ENCODE data around the gene FBP2. TPM values are rescaled to one million over a fixed set of nuclear protein-coding genes. Genes with fewer than 3 reads are reported as not detected.
A peak's percentile ranks its signal among the peaks of the same experiment; 100 is the strongest.

The FBP2 gene
- total and polyA plus RNA-seq, 2 donors (not counting 1 experiment from before 2014, with no cell fraction given): not detected

DNA sequence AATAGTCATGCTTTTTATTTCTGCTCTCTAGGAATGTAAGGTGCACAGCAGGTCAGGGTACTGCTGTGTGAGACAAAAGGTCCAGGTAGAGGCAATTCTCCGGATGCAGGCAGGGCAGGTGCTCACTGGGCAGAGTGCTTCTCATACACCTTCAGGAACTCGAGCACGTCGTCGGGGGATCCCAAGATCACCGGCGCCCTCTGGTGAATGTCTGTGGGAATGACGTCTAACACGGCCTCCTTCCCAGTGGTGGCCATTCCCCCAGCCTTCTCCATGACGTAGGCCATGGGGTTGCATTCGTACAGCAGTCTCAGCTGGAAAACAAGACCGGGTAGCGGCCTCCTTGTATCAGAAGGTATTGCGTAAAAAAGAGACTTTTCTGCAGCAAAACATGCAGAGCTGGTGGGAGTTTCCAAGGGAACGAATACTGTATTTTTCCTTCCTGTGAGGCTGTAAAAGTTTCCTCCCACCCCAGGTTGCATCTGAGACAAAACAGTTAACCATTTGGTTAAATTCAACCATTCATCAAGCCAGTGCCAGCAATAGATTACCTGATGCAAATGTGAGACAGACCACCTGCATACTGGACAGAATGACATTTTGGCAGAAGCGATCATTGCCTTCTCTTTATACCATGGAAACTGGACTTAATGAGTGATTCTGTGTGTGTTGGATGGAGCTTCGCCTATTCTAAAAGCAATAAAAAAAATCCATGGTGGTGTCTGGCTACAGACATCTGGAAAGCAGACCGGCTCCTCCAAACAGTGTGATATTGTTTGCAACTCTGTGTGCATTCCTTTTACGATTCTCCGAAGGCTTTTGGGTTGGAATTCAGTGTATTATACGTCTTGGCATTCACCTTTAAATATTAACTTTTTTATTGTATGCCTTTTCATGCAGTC, 9.9 kb upstream of the FBP2 start:
- CTCF ChIA-PET: interaction anchor here (0.5 to 1.3 kb wide), 3 partner anchors 17 to 525 kb away, joined by 3 read pairs; no protein-coding TSS in a partner anchor
- Histone ChIP-seq H3K27me3 (replicated peaks in 1 of 4; ENCODE audit: control extremely low read depth in 1 of 4, control insufficient read depth in 3 of 4, insufficient read depth in 4 of 4, low read length in 3 of 4) (no peaks in the 10 kb centered on the region), H3K9ac (ENCODE audit: low read length) (no peak overlapping the region), H3K9me3 (ENCODE audit: control extremely low read depth in 1 of 3, control insufficient read depth in 2 of 3, insufficient read depth in 1 of 3, low read length in 2 of 3) (no peaks in the 10 kb centered on the region), H4K20me1 (ENCODE audit: control insufficient read depth, insufficient read depth, low read length, poor library complexity, severe bottlenecking) (no peaks in the 10 kb centered on the region), H3K27ac (ENCODE audit: low read length in 2 of 2) (no peak overlapping the region), H3K36me3 (replicated peaks in 1 of 2; ENCODE audit: control extremely low read depth in 1 of 2, control insufficient read depth in 1 of 2, extremely low read depth in 1 of 2, insufficient read depth in 2 of 2, low read length in 1 of 2) (no peaks in the 10 kb centered on the region), H2AFZ (ENCODE audit: insufficient read depth, low read depth, low read length, poor library complexity, severe bottlenecking) (no peak overlapping the region), H3K4me2 (replicated peaks; ENCODE audit: low read depth, low read length, poor library complexity, severe bottlenecking) (no peak overlapping the region), H3K4me3 (ENCODE audit: control extremely low read depth in 1 of 5, extremely low read depth in 1 of 5, insufficient read depth in 1 of 5, low read depth in 2 of 5, low read length in 4 of 5) (no peak overlapping the region), H3K4me1 (ENCODE audit: control insufficient read depth in 2 of 2, insufficient read depth in 2 of 2, low read length in 2 of 2) (peaks cover 0 to 4% of the 10 kb centered on the region in 2 donors), H3K79me2 (ENCODE audit: control insufficient read depth, insufficient read depth, low read length) (no peaks in the 10 kb centered on the region)
- ATAC-seq (ENCODE audit: low read depth) (peak; percentile 72), DNase-seq (peak; percentile 67)
- Mint-ChIP-seq H3K4me1 (peaks cover 5% of the 10 kb centered on the region), H3K9me3 (ENCODE audit: insufficient read depth) (no peaks in the 10 kb centered on the region), H3K27me3 (peaks cover 33% of the 10 kb centered on the region), H3K4me3 (no peak overlapping the region), H3K27ac (no peak overlapping the region)
- no peak for TF ChIP-seq EZH2 (IDR thresholded peaks at IDR 0.05; ENCODE audit: borderline replicate concordance, insufficient read depth, low read depth, low read length, poor library complexity, severe bottlenecking)
- TF ChIP-seq, protein P1, sequence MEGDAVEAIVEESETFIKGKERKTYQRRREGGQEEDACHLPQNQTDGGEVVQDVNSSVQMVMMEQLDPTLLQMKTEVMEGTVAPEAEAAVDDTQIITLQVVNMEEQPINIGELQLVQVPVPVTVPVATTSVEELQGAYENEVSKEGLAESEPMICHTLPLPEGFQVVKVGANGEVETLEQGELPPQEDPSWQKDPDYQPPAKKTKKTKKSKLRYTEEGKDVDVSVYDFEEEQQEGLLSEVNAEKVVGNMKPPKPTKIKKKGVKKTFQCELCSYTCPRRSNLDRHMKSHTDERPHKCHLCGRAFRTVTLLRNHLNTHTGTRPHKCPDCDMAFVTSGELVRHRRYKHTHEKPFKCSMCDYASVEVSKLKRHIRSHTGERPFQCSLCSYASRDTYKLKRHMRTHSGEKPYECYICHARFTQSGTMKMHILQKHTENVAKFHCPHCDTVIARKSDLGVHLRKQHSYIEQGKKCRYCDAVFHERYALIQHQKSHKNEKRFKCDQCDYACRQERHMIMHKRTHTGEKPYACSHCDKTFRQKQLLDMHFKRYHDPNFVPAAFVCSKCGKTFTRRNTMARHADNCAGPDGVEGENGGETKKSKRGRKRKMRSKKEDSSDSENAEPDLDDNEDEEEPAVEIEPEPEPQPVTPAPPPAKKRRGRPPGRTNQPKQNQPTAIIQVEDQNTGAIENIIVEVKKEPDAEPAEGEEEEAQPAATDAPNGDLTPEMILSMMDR (IDR thresholded peaks at IDR 0.05): peak; percentile 72
- POLR2A ChIA-PET: no interaction called here
- WGBS (ENCODE audit: insufficient coverage): 17% methylated on average over 13 of the region's 21 CpGs
- intact Hi-C loops (cut with micrococcal nuclease): no loop called here

- ChIA-PET POLR2A (no interaction called here), CTCF (interaction anchor here (0.5 to 0.7 kb wide), 3 partner anchors 21 to 308 kb away, joined by 3 to 4 read pairs (median 3); no protein-coding TSS in a partner anchor)
- H3K79me2 ChIP-seq (ENCODE audit: control insufficient read depth, insufficient read depth, low read length): no peaks in the 10 kb centered on the region
- no peak overlapping the region for H2AFZ ChIP-seq (ENCODE audit: insufficient read depth, low read depth, low read length, poor library complexity, severe bottlenecking)
- no peak overlapping the region for H3K4me2 ChIP-seq (replicated peaks; ENCODE audit: low read depth, low read length, poor library complexity, severe bottlenecking)
- H3K27me3 ChIP-seq (replicated peaks in 1 of 4; ENCODE audit: control extremely low read depth in 1 of 4, control insufficient read depth in 3 of 4, insufficient read depth in 4 of 4, low read length in 3 of 4): no peaks in the 10 kb centered on the region
- ATAC-seq (ENCODE audit: low read depth) (no peak), DNase-seq (no peak)
- H3K4me1 Mint-ChIP-seq: peaks cover 5% of the 10 kb centered on the region
- TF ChIP-seq EZH2 (IDR thresholded peaks at IDR 0.05; ENCODE audit: borderline replicate concordance, insufficient read depth, low read depth, low read length, poor library complexity, severe bottlenecking): no peak
- TF ChIP-seq, protein P1 (IDR thresholded peaks at IDR 0.05): no peak
- H3K36me3 ChIP-seq (replicated peaks in 1 of 2; ENCODE audit: control extremely low read depth in 1 of 2, control insufficient read depth in 1 of 2, extremely low read depth in 1 of 2, insufficient read depth in 2 of 2, low read length in 1 of 2): no peaks in the 10 kb centered on the region
- H4K20me1 ChIP-seq (ENCODE audit: control insufficient read depth, insufficient read depth, low read length, poor library complexity, severe bottlenecking): no peaks in the 10 kb centered on the region
- H3K4me1 ChIP-seq (ENCODE audit: control insufficient read depth in 2 of 2, insufficient read depth in 2 of 2, low read length in 2 of 2): peaks cover 0 to 4% of the 10 kb centered on the region in 2 donors
- H3K9me3 Mint-ChIP-seq (ENCODE audit: insufficient read depth): no peaks in the 10 kb centered on the region
- H3K4me3 Mint-ChIP-seq: no peak overlapping the region
- WGBS (ENCODE audit: insufficient coverage): 100% methylated on average over 3 of the region's 6 CpGs
- no peak overlapping the region for H3K9ac ChIP-seq (ENCODE audit: low read length)
- no peak overlapping the region for H3K27ac ChIP-seq (ENCODE audit: low read length in 2 of 2)
- intact Hi-C loops (cut with micrococcal nuclease): no loop called here
- peaks cover 30% of the 10 kb centered on the region for H3K27me3 Mint-ChIP-seq
- H3K9me3 ChIP-seq (ENCODE audit: control extremely low read depth in 1 of 3, control insufficient read depth in 2 of 3, insufficient read depth in 1 of 3, low read length in 2 of 3): no peaks in the 10 kb centered on the region
- no peak overlapping the region for H3K4me3 ChIP-seq (ENCODE audit: control extremely low read depth in 1 of 5, extremely low read depth in 1 of 5, insufficient read depth in 1 of 5, low read depth in 2 of 5, low read length in 4 of 5)
- H3K27ac Mint-ChIP-seq: no peak overlapping the region
Measured at GRCh38 chr9:94602666-94603065, 9.0 kb upstream of the FBP2 start.

All from B cell (primary cell).